ENCODE results near the gene DMWD. TPM values are rescaled to one million over a fixed set of nuclear protein-coding genes. Genes with fewer than 3 reads are reported as not detected.
A peak's percentile ranks its signal among the peaks of the same experiment; 100 is the strongest.

The DMWD gene
- polyA plus RNA-seq, 1 donor (not counting 4 experiments of a cell fraction or from before 2014, with no cell fraction given), result 10.1 TPM

DNA sequence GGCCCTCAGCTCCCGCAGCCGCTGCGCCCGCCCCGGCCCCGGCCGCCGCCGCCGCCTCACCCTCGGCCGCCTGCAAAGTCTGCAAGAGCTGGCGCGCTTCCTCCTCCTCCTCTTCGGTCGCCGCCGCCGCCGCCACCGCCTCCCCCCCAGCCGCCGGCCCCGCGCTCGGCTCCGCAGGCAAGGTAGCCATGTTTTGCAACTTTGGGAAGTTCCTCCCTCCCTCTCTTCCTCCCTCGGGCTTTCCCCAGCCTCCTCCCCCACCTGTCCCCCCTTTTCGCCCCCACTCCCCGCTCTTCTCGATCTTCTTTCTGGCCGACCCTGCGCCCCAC, 24.0 kb downstream of the DMWD start:
- Histone ChIP-seq H3K9me1 (ENCODE audit: control insufficient read depth, extremely low read depth, insufficient read depth, low read length) (no peaks in the 10 kb centered on the region), H3K9ac (ENCODE audit: control insufficient read depth, extremely low read depth, insufficient read depth, low read length) (peak overlapping the region; percentile 84), H3K36me3 (ENCODE audit: control insufficient read depth in 2 of 2, extremely low read depth in 1 of 2, insufficient read depth in 2 of 2, low read length in 2 of 2) (peaks cover 0 to 4% of the 10 kb centered on the region in 2 experiments), H3K4me2 (ENCODE audit: control insufficient read depth, extremely low read depth, insufficient read depth, low read depth, low read length) (peak overlapping the region; percentile 98), H3K9me3 (ENCODE audit: control insufficient read depth, low read depth, low read length) (no peaks in the 10 kb centered on the region), H3K79me2 (ENCODE audit: control insufficient read depth, insufficient read depth, low read length) (no peaks in the 10 kb centered on the region), H4K20me1 (ENCODE audit: control insufficient read depth, extremely low read depth, insufficient read depth, low read length) (peaks cover 6% of the 10 kb centered on the region), H2AFZ (ENCODE audit: control insufficient read depth, low read length) (peak overlapping the region; percentile 80), H3K4me1 (ENCODE audit: control insufficient read depth, extremely low read depth, insufficient read depth, low read length) (peaks cover 15% of the 10 kb centered on the region), H3K4me3 (ENCODE audit: control insufficient read depth in 2 of 3, extremely low read depth in 1 of 3, insufficient read depth in 2 of 3, low read depth in 1 of 3, low read length in 3 of 3) (peak overlapping the region; percentile 49 to 93 (median 86)), H3K27ac (ENCODE audit: control insufficient read depth, insufficient read depth, low read length) (peak overlapping the region; percentile 83), H3K27me3 (ENCODE audit: control insufficient read depth, extremely low read depth, insufficient read depth, low read length) (no peaks in the 10 kb centered on the region)
- no peak for DNase-seq (ENCODE audit: low read depth, low spot score)
- TF ChIP-seq, protein P1, sequence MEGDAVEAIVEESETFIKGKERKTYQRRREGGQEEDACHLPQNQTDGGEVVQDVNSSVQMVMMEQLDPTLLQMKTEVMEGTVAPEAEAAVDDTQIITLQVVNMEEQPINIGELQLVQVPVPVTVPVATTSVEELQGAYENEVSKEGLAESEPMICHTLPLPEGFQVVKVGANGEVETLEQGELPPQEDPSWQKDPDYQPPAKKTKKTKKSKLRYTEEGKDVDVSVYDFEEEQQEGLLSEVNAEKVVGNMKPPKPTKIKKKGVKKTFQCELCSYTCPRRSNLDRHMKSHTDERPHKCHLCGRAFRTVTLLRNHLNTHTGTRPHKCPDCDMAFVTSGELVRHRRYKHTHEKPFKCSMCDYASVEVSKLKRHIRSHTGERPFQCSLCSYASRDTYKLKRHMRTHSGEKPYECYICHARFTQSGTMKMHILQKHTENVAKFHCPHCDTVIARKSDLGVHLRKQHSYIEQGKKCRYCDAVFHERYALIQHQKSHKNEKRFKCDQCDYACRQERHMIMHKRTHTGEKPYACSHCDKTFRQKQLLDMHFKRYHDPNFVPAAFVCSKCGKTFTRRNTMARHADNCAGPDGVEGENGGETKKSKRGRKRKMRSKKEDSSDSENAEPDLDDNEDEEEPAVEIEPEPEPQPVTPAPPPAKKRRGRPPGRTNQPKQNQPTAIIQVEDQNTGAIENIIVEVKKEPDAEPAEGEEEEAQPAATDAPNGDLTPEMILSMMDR (optimal IDR thresholded peaks at IDR 0.05 in 1 of 3, IDR thresholded peaks at IDR 0.05 in 1 of 3, conservative IDR thresholded peaks at IDR 0.05 in 1 of 3; ENCODE audit: extremely low read depth in 1 of 3, insufficient read depth in 2 of 3, low read length in 3 of 3), result no peak
- TF ChIP-seq EZH2 (IDR thresholded peaks at IDR 0.05; ENCODE audit: low read length), result no peak
- FAIRE-seq, result no peak
- dilution Hi-C loops (cut with MboI; ENCODE audit: extremely low pct_ligation_motif_present, low sequenced_read_pairs), result no loop called here

DNA sequence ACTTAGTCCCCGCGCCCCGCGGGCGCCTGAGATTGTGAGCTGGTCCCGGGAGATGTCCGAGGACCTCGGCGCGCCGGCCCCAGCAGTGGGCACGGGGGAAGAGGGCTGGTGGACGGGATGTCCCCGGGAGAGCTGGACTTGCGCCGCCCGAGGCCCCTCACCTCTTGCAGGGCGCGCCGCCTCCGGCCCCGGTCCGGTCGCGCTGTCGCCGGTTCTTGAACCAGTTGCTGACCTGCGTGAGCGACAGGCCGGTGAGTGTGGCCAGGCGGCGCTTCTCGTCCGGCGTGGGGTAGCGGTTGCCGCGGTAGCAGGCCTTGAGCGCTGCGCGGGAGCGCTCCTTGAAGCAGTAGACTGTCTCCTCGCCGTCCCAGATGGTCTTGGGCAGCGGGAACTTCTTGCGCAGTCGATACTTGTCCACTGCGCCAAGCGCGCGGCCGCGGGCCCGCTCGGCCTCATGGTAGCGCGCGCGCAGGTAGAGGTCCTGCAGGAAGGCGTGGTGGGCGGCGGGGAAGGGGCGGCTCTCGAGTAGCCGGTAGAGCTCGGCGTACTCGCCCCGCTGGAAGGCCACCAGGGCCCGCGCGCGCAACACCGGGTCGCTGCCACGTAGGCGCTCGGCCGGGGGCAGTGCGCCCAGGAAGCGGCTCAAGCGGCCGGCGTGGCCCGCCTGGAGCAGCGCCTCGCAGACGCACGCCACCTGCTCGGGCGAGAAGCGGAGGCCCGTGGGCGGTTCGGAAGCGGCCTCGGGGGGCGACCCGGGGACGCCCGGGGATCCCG, 24.6 kb downstream of the DMWD start:
- Histone ChIP-seq H3K27ac (ENCODE audit: control insufficient read depth, insufficient read depth, low read length) (peak overlapping the region; percentile 36), H3K9ac (ENCODE audit: control insufficient read depth, extremely low read depth, insufficient read depth, low read length) (peak overlapping the region; percentile 84), H3K27me3 (ENCODE audit: control insufficient read depth, extremely low read depth, insufficient read depth, low read length) (no peaks in the 10 kb centered on the region), H3K4me1 (ENCODE audit: control insufficient read depth, extremely low read depth, insufficient read depth, low read length) (peaks cover 15% of the 10 kb centered on the region), H3K9me1 (ENCODE audit: control insufficient read depth, extremely low read depth, insufficient read depth, low read length) (no peaks in the 10 kb centered on the region), H3K79me2 (ENCODE audit: control insufficient read depth, insufficient read depth, low read length) (no peaks in the 10 kb centered on the region), H3K4me2 (ENCODE audit: control insufficient read depth, extremely low read depth, insufficient read depth, low read depth, low read length) (peak overlapping the region; percentile 98), H4K20me1 (ENCODE audit: control insufficient read depth, extremely low read depth, insufficient read depth, low read length) (peaks cover 3% of the 10 kb centered on the region), H2AFZ (ENCODE audit: control insufficient read depth, low read length) (peak overlapping the region; percentile 73), H3K4me3 (ENCODE audit: control insufficient read depth in 2 of 3, extremely low read depth in 1 of 3, insufficient read depth in 2 of 3, low read depth in 1 of 3, low read length in 3 of 3) (peak overlapping the region; percentile 49 to 93 (median 78)), H3K36me3 (ENCODE audit: control insufficient read depth in 2 of 2, extremely low read depth in 1 of 2, insufficient read depth in 2 of 2, low read length in 2 of 2) (peaks cover 0 to 2% of the 10 kb centered on the region in 2 experiments), H3K9me3 (ENCODE audit: control insufficient read depth, low read depth, low read length) (no peaks in the 10 kb centered on the region)
- no peak for DNase-seq (ENCODE audit: low read depth, low spot score)
- no peak for TF ChIP-seq EZH2 (IDR thresholded peaks at IDR 0.05; ENCODE audit: low read length)
- TF ChIP-seq, protein P1 (optimal IDR thresholded peaks at IDR 0.05 in 1 of 3, IDR thresholded peaks at IDR 0.05 in 1 of 3, conservative IDR thresholded peaks at IDR 0.05 in 1 of 3; ENCODE audit: extremely low read depth in 1 of 3, insufficient read depth in 2 of 3, low read length in 3 of 3), result no peak
- dilution Hi-C loops (cut with MboI; ENCODE audit: extremely low pct_ligation_motif_present, low sequenced_read_pairs), result no loop called here
- no peak for FAIRE-seq
